ENCODE measurements around the gene TCEA3.

TCEA3 gene

DNA sequence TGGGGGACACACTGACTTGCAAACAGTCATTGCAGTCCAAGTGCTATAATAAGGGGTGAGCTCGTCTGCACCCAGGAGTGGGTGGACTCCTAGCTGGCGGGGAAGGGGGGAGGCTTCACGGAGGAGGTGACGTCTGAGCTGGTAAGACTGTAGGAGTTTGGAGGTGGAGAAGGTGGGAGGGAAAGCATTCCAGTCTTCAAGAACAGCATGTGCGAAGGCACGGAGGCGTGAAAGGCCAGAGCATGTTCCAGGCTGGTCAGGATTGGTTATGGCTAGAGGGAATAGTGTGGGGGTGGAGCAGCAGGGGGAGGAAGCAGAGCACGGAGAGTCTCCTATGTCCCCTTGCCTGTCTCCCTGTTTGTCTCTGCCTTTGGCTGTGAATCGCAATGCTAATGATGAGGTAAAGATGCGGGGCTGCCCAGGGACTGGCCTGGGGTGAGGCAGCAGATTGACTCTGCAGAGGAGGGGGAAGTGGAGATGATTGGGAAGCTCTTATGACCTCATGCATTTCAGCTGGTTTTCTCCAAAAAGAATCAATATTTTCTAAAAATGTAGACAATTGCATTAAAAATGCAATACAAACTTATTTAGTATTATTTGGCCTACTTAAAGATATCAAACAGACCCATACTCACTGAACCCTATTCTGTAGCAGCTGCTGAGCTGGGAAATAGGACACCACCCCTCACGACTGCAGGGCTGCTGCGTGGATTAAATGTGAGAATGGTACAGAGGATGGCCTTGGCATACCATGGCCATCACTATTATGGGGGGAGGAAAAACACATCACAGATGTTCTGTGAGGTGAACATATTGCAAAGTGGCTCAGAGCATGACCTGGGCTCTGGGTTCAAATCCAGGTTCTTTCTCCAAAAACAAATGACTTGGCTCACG lies 52.3 kb downstream of the TCEA3 start:
- Histone ChIP-seq H3K36me3 (ENCODE audit: control insufficient read depth, insufficient read depth, low read length) (no peaks in the 10 kb centered on the region), H3K27me3 (replicated peaks; ENCODE audit: control insufficient read depth, insufficient read depth, low read length) (no peaks in the 10 kb centered on the region), H3K4me3 (replicated peaks; ENCODE audit: low read depth, low read length) (no peak overlapping the region)
- TF ChIP-seq, protein P1, sequence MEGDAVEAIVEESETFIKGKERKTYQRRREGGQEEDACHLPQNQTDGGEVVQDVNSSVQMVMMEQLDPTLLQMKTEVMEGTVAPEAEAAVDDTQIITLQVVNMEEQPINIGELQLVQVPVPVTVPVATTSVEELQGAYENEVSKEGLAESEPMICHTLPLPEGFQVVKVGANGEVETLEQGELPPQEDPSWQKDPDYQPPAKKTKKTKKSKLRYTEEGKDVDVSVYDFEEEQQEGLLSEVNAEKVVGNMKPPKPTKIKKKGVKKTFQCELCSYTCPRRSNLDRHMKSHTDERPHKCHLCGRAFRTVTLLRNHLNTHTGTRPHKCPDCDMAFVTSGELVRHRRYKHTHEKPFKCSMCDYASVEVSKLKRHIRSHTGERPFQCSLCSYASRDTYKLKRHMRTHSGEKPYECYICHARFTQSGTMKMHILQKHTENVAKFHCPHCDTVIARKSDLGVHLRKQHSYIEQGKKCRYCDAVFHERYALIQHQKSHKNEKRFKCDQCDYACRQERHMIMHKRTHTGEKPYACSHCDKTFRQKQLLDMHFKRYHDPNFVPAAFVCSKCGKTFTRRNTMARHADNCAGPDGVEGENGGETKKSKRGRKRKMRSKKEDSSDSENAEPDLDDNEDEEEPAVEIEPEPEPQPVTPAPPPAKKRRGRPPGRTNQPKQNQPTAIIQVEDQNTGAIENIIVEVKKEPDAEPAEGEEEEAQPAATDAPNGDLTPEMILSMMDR (IDR thresholded peaks at IDR 0.05; ENCODE audit: insufficient read depth, low read length, poor library complexity, severe bottlenecking) = no peak
- no peak for DNase-seq (ENCODE audit: extremely low read depth, insufficient read length)

DNA sequence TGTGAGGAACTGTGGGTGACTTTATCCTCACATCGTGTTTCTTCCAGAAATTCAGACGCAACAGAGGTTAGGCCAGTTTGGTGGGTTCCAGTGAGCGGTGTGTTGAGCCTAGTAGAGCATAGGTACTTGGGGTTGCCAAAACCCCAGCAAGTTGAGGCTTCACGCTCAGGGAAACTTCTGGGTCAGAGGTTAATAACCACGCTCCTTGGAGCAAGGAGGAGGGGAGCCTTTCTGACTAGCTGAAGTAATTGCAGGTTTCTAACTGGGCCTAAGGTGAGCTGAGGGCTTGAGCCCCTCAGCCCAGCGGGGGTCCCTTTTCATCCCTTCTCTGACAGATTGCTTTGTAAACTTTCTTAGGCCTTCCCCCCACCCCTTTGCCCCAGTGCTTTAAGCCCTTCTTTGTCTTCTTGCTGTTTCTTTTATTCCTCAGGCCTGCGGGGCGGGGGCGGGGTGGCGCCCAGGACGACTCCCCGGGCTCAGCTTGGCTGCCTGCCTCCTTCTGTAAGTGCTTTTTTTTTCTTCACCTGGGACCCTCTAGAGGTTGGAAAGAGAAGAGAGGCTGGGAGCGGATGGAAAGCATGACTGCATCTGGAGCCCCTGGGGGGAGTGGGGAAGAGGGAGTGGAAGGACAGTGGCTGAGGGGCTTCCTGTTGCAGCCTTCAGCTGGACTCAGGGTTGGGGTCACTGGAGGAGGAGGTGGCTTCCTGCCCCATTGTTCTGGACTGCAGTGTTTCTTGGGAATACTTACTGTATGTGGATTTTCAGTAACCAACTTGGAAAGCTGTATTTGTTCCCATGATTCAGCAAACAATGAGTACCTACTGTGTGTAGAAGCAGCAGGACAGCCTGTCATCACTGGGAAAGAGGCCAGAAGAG lies 53.6 kb downstream of the TCEA3 start:
- Histone ChIP-seq H3K36me3 (ENCODE audit: control insufficient read depth, insufficient read depth, low read length) (no peaks in the 10 kb centered on the region; the same call in 1 of the 2 replicates), H3K4me3 (replicated peaks; ENCODE audit: low read depth, low read length) (no peak overlapping the region), H3K27me3 (replicated peaks; ENCODE audit: control insufficient read depth, insufficient read depth, low read length) (no peaks in the 10 kb centered on the region)
- TF ChIP-seq, protein P1 (IDR thresholded peaks at IDR 0.05; ENCODE audit: insufficient read depth, low read length, poor library complexity, severe bottlenecking) = no peak
- DNase-seq (ENCODE audit: extremely low read depth, insufficient read length) = no peak

DNA sequence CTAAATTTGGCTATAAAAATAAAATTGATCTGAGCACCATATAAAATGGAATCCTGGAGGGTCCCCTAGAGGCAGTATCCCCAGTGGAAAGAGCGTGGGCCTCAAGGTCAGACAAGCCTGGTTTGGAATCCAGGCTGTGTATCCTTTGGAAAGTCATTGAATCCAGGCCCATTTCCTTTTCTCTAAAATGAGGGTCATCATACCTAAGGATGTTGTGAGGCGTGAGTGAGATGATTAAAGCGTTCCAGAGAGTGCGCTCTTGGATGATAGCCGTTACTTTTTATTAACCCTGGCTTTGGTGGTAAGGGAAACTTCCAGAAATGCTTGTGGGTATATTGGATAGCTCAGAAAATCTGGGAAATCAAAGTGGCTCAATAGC lies 54.2 kb downstream of the TCEA3 start:
- Histone ChIP-seq H3K27me3 (replicated peaks; ENCODE audit: control insufficient read depth, insufficient read depth, low read length) (no peaks in the 10 kb centered on the region), H3K4me3 (replicated peaks; ENCODE audit: low read depth, low read length) (no peak overlapping the region), H3K36me3 (ENCODE audit: control insufficient read depth, insufficient read depth, low read length) (no peaks in the 10 kb centered on the region; the same call in 1 of the 2 replicates)
- DNase-seq (ENCODE audit: extremely low read depth, insufficient read length) = no peak
- TF ChIP-seq, protein P1 (IDR thresholded peaks at IDR 0.05; ENCODE audit: insufficient read depth, low read length, poor library complexity, severe bottlenecking) = no peak

DNA sequence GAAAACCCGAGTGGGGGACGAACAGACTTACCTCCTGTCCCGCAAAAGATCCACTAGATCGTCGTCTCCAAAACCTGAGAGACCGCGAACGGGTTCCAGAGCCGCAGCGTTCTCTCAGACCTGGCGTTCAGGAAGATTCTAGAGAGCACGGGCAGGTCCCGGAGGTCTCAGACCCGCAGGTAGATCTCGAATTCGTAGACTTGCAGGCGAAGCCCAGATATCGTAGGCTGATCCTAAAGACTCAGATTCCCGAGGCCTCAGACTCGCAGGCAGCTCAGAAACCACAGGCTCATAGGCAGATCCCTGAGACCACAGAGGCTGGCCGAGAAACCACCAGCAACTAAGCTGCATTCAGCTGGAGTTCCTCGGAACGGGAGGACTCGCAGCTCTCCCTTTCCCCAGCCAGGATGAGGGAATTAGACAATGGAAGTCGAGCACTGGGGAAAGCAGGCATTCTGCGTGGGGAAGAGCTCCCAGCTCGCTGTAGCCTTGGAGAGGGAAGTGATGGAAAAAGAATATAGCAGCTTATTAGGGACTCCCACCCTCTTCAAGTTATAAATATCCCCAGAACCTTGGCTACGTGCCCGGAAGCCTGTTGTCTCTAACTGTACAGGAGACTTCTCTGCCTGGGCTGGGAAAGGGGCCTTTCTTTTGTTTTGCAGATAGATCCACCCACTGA lies 55.1 kb downstream of the TCEA3 start, which contains the start of gene ZNF436:
Gene ZNF436 (minus strand): TSS at position 502 of the 679 bp plus-strand sequence. CDS start 1,831 bp downstream, outside the sequence.
- TF ChIP-seq, protein P1 (IDR thresholded peaks at IDR 0.05; ENCODE audit: insufficient read depth, low read length, poor library complexity, severe bottlenecking) = no peak
- Histone ChIP-seq H3K36me3 (ENCODE audit: control insufficient read depth, insufficient read depth, low read length) (no peaks in the 10 kb centered on the region; the same call in 1 of the 2 replicates), H3K27me3 (replicated peaks; ENCODE audit: control insufficient read depth, insufficient read depth, low read length) (no peaks in the 10 kb centered on the region), H3K4me3 (replicated peaks; ENCODE audit: low read depth, low read length) (peak within 1 kb of the TSS; percentile 72)
- no peak for DNase-seq (ENCODE audit: extremely low read depth, insufficient read length)

DNA sequence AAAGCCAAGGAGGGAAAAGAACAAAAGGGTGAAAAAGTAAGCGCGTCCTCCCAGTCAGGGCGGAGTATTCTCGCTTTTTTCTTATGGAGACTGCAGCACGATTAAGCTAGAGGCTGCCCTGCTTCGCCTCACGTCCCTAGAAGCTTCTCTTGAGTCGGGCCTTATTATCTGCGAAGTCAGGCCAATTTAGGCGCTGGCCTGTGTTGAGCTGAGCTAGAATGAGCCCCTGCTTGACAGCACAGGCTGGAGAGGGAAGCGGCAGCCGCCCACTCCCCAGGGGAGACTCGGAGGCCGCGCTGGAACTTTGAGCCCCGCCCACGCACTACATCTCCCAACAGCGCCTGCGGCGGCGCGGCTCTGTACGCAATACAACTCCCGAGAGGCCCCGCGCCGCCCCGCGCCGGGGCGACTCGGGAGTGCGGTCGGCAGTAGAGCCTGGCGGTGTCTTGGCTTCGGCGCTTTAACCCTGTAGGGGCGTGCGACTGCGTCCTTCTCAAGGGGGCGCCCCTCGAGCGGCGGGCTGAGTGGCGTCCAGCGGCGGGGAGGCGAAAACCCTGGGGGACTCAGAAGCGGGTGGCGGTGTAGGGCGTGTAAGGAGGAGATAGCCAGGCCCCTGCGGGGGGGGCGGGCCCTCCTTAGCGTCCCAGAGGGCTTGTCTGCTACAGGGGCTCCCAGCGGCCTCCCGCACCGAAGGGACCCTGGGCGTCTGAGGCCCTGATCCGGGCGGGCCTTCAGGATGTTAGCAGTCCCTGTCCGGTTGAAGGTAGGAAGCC lies 55.8 kb downstream of the TCEA3 start:
- peak; percentile 95 for DNase-seq (ENCODE audit: extremely low read depth, insufficient read length)
- Histone ChIP-seq H3K4me3 (replicated peaks; ENCODE audit: low read depth, low read length) (peak overlapping the region; percentile 72), H3K27me3 (replicated peaks; ENCODE audit: control insufficient read depth, insufficient read depth, low read length) (no peaks in the 10 kb centered on the region), H3K36me3 (ENCODE audit: control insufficient read depth, insufficient read depth, low read length) (no peaks in the 10 kb centered on the region; the same call in 1 of the 2 replicates)
- TF ChIP-seq, protein P1 (IDR thresholded peaks at IDR 0.05; ENCODE audit: insufficient read depth, low read length, poor library complexity, severe bottlenecking) = peak; percentile 27

Measured in GM06990 (cell line).